Epithelial cell of proximal tubule (primary cell): ENCODE data around the gene TRIM44. TPM values are rescaled to one million over a fixed set of nuclear protein-coding genes. Genes with fewer than 3 reads are reported as not detected.
"Not testable (repeated sequence)": the region's sequence is repeated elsewhere in the genome, so short reads cannot be mapped to it uniquely, and the experiment has no call there.

Experiments used
- DNase-seq: peaks from one replicate; pipeline ENCODE4 v3.0.0-alpha.2; 2011; ENCODE audit warnings: low read depth
- H3K4me3 ChIP-seq: 2 replicates; pipeline ENCODE4 v1.5.1; 2011; ENCODE audit warnings: low read depth, mild to moderate bottlenecking, low read length
- total RNA-seq: library from RNA; depleted of rRNA; stranded (reverse); fragments of >200 nt; gene quantifications from 2 replicates; pipeline ENCODE4 v1.2.3, GENCODE V29; 2015
- TF ChIP-seq, protein P1 (sequence below): conservative IDR thresholded peaks from 2 replicates; pipeline ENCODE4 v1.5.1; 2012; ENCODE audit warnings: low read depth, mild to moderate bottlenecking, low read length

TRIM44 gene
- total RNA-seq, 1 donor from 2014 or later: 42.1 TPM

- no peak overlapping the region for H3K4me3 ChIP-seq
- TF ChIP-seq, protein P1, sequence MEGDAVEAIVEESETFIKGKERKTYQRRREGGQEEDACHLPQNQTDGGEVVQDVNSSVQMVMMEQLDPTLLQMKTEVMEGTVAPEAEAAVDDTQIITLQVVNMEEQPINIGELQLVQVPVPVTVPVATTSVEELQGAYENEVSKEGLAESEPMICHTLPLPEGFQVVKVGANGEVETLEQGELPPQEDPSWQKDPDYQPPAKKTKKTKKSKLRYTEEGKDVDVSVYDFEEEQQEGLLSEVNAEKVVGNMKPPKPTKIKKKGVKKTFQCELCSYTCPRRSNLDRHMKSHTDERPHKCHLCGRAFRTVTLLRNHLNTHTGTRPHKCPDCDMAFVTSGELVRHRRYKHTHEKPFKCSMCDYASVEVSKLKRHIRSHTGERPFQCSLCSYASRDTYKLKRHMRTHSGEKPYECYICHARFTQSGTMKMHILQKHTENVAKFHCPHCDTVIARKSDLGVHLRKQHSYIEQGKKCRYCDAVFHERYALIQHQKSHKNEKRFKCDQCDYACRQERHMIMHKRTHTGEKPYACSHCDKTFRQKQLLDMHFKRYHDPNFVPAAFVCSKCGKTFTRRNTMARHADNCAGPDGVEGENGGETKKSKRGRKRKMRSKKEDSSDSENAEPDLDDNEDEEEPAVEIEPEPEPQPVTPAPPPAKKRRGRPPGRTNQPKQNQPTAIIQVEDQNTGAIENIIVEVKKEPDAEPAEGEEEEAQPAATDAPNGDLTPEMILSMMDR: no peak
- DNase-seq: no peak
Measured at GRCh38 chr11:35838071-35838470, 175.5 kb downstream of the TRIM44 start.

- DNase-seq, H3K4me3 ChIP-seq: not testable (repeated sequence)
Measured at GRCh38 chr11:35838697-35839367, 176.3 kb downstream of the TRIM44 start.

GRCh38 chr11:35839368-35840161 lies 177.0 kb downstream of the TRIM44 start:
- DNase-seq: no peak
- H3K4me3 ChIP-seq: no peak overlapping the region
- TF ChIP-seq, protein P1: no peak

DNA sequence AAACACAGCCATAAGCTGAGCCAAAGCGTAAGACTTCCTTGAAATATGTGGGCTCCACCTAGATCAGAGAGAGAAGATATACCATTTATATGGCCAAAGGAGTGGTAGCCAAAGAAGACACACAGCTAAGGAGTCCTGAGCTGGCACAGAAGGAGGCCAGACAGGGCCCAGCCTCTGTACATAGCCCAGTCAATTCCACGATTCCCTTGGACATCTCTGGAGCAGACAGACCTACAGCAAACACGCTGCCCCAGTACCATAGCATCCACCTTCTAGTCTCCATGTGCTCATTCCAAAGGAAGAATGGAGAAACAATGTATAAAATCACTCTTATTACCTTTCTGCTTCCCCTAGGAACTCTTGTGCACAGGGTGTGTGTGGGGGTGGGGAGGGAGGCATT lies 179.2 kb downstream of the TRIM44 start:
- H3K4me3 ChIP-seq: no peak overlapping the region
- TF ChIP-seq, protein P1: no peak
- no peak for DNase-seq

DNA sequence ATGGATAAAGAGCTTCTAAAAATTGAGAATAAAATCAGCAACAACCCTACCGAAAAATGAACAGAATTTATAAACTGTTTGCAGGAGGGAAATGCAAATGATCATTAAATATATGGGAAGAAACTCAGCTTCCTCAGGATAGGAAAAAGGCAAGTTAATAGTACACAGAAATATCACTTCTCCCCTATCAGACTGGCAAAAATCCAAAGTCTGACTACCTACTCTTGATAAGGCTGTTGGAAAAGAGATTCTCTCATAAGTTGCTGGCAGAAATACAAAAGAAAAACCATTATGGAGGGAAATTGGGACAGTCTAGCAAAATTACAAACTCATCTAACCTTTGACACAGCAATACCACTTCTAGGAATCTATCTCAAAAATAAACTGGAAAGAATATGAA lies 180.4 kb downstream of the TRIM44 start:
- TF ChIP-seq, protein P1: no peak
- no peak for DNase-seq

GRCh38 chr11:35844579-35844978 lies 182.0 kb downstream of the TRIM44 start:
- no peak for DNase-seq
- no peak overlapping the region for H3K4me3 ChIP-seq
- TF ChIP-seq, protein P1: no peak

More for the DNA sequence above, 180.4 kb downstream of the TRIM44 start:
- no peak overlapping the region for H3K4me3 ChIP-seq

DNA sequence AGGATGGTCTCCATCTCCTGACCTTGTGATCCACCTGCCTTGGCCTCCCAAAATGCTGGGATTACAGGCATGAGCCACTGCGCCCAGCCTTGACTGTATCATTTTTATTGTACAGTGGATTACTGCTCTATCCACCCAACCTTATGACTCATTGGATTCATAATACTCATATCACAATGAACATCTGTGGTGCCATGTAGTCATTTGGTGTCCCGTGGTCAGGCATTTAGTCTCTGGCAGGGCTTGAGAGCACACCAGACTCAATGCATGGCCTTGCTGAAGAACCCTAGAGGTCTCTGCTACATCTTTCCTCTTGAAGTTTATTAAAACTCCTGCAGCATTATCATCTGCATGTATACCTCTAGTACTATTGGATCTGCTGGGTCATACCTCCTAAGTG lies 183.3 kb downstream of the TRIM44 start:
- DNase-seq: no peak
- TF ChIP-seq, protein P1: no peak

More for the DNA sequence above, 183.3 kb downstream of the TRIM44 start:
- no peak overlapping the region for H3K4me3 ChIP-seq
